ENCODE data around the gene PLEKHH2. TPM values are rescaled to one million over a fixed set of nuclear protein-coding genes. Genes with fewer than 3 reads are reported as not detected.
A peak's percentile ranks its signal among the peaks of the same experiment; 100 is the strongest.

Gene PLEKHH2
- total RNA-seq, 1 donor from 2014 or later = 27.5 TPM

DNA sequence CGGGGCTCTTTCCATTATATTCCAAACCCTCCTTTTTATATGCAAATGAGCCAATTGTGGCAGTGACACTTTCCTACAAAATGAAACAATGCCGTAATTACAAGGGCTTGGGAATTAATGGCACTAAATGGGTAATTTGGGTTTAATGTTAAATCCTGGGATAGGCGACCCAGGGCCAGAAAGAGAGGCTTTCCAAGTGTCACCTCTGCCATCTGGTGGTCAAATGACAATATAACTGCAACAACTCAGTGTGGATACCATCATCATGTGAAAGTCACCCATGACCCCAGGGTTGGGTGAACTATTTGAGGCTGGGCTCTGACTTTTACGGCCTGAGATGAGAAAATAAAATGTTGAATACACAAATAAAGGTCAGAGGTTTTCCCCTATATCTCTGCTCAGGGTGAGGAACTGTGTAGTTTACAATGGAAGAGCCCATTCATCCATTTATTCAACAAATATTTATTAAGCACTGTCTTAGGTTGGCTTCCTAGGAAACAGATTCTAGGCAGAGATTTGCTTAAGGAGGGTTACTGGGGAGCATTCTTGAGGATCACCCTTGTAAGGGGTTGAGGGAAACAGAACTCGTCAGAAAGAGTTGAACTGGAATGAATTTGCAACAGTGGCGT lies 27.7 kb upstream of the PLEKHH2 start:
- H3K27ac ChIP-seq = no peak overlapping the region
- no peaks in the 10 kb centered on the region for H3K9me3 ChIP-seq
- H3K36me3 ChIP-seq = no peaks in the 10 kb centered on the region
- no peaks in the 10 kb centered on the region for H3K4me1 ChIP-seq
- no peaks in the 10 kb centered on the region for H3K27me3 ChIP-seq
- intact Hi-C loops (cut with DNase I) = no loop called here
- no peak overlapping the region for H3K4me3 ChIP-seq
- TF ChIP-seq POLR2AphosphoS5 (IDR thresholded peaks at IDR 0.05; ENCODE audit: insufficient read depth in 1 of 2, low read depth in 1 of 2) = no peak
- TF ChIP-seq, protein P1, sequence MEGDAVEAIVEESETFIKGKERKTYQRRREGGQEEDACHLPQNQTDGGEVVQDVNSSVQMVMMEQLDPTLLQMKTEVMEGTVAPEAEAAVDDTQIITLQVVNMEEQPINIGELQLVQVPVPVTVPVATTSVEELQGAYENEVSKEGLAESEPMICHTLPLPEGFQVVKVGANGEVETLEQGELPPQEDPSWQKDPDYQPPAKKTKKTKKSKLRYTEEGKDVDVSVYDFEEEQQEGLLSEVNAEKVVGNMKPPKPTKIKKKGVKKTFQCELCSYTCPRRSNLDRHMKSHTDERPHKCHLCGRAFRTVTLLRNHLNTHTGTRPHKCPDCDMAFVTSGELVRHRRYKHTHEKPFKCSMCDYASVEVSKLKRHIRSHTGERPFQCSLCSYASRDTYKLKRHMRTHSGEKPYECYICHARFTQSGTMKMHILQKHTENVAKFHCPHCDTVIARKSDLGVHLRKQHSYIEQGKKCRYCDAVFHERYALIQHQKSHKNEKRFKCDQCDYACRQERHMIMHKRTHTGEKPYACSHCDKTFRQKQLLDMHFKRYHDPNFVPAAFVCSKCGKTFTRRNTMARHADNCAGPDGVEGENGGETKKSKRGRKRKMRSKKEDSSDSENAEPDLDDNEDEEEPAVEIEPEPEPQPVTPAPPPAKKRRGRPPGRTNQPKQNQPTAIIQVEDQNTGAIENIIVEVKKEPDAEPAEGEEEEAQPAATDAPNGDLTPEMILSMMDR (IDR thresholded peaks at IDR 0.05) = peak; percentile 33 to 59 (median 49)
- no peak for TF ChIP-seq POLR2A (IDR thresholded peaks at IDR 0.05)
- DNase-seq (ENCODE audit: extremely low spot score in 2 of 2) = no peak

DNA sequence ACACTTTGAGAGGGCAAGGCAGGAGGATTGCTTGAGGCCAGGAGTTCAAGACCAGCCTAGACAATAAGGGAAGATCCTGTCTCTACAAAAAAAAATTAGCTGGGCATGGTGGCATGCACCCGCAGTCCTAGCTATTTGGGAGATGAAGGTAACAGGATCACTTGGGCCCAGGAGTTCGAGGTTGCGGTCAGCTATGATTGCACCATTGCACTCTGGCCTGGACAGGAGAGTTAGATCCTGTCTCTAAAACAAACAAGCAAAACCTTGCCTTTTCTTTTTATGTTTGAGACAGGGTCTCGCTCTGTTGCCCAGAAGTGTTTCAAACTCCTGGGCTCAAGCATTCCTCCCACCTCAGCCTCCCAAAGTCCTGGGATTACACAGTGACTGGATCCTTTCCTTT lies 26.7 kb upstream of the PLEKHH2 start:
- Histone ChIP-seq H3K4me1 (no peaks in the 10 kb centered on the region), H3K9me3 (no peaks in the 10 kb centered on the region), H3K27me3 (no peaks in the 10 kb centered on the region), H3K36me3 (no peaks in the 10 kb centered on the region), H3K4me3 (no peak overlapping the region), H3K27ac (no peak overlapping the region)
- TF ChIP-seq POLR2A (IDR thresholded peaks at IDR 0.05) (no peak), POLR2AphosphoS5 (IDR thresholded peaks at IDR 0.05; ENCODE audit: insufficient read depth in 1 of 2, low read depth in 1 of 2) (no peak)
- TF ChIP-seq, protein P1 (IDR thresholded peaks at IDR 0.05) = no peak
- intact Hi-C loops (cut with DNase I) = no loop called here
- no peak for DNase-seq (ENCODE audit: extremely low spot score in 2 of 2)

DNA sequence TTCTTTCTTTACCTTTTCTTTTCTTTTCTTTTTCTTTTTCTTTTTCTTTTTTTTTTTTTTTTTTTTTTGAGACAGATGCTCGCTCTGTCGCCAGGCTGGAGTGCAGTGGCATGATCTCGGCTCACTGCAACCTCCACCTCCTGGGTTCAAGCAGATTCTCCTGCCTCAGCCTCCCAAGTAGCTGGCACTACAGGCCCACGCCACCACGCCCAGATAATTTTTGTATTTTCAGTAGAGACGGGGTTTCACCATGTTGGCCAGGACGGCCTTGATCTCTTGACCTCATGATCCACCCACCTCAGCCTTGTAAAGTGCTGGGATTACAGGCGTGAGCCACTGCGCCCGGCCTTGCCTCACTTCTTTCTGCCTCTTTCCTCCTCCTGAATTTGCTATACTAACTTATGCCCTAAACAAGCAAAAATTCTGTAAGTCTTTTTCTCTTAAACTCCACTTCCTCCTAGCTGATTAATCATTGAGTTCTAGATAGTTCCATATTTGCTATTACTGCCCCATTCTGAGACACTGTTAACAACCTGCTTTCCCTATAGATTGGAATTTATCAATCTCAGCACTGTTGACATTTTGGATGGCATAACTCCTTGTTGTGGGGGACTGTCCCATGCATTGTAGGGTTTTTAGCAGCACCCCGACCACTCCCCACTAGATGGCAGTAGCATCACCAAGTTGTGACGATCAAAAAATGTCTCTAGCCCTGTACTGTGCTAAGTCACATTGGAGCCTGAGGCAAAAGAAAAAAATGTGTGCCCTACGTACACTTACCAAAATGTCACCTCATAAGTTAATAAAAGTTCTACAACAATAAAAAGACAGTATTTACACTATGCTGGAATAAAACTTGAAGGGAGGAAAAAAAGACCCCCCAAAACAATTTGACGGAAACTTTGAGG lies 24.8 kb upstream of the PLEKHH2 start:
- intact Hi-C loops (cut with DNase I) = no loop called here
- Histone ChIP-seq H3K27me3 (no peaks in the 10 kb centered on the region), H3K9me3 (no peaks in the 10 kb centered on the region), H3K4me1 (no peaks in the 10 kb centered on the region), H3K4me3 (no peak overlapping the region), H3K36me3 (no peaks in the 10 kb centered on the region), H3K27ac (peak overlapping the region; percentile 27)
- TF ChIP-seq, protein P1 (IDR thresholded peaks at IDR 0.05) = peak; percentile 27 to 69 (median 65)
- TF ChIP-seq POLR2AphosphoS5 (IDR thresholded peaks at IDR 0.05; ENCODE audit: insufficient read depth in 1 of 2, low read depth in 1 of 2) = no peak
- no peak for DNase-seq (ENCODE audit: extremely low spot score in 2 of 2)

DNA sequence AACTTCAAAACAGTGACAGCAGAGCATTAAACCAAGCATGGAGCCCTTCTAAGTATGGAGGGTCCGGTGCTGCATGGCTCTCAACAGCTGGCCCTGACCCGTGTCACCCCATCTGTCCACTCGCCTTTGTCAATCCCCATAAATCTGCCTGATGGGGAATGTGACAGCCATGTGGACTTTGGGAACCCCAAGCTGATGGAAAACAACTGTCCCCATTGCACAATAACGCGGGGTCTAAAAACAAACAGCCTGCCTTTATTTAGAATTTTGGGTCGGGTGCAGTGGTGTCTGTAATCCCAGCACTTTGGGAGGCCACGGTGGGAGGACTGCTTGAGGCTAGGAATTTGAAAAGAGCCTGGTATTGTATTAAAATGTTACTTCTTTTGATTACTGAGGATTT lies 24.1 kb upstream of the PLEKHH2 start:
- Histone ChIP-seq H3K9me3 (no peaks in the 10 kb centered on the region), H3K27ac (peak overlapping the region; percentile 27), H3K27me3 (no peaks in the 10 kb centered on the region), H3K4me1 (no peaks in the 10 kb centered on the region), H3K36me3 (no peaks in the 10 kb centered on the region), H3K4me3 (no peak overlapping the region)
- TF ChIP-seq POLR2A (IDR thresholded peaks at IDR 0.05) (no peak), POLR2AphosphoS5 (IDR thresholded peaks at IDR 0.05; ENCODE audit: insufficient read depth in 1 of 2, low read depth in 1 of 2) (no peak)
- TF ChIP-seq, protein P1 (IDR thresholded peaks at IDR 0.05) = no peak
- no peak for DNase-seq (ENCODE audit: extremely low spot score in 2 of 2)
- intact Hi-C loops (cut with DNase I) = no loop called here
